ENCODE results near the gene ARID1B. TPM values are rescaled to one million over a fixed set of nuclear protein-coding genes. Genes with fewer than 3 reads are reported as not detected.

ARID1B gene
- total RNA-seq, 1 experiment from 2014 or later, result 42.8 TPM

GRCh38 chr6:156842598-156843250, 65.5 kb downstream of the ARID1B start:
- H3K4me2 ChIP-seq, result no peak overlapping the region
- TF ChIP-seq, protein P1, sequence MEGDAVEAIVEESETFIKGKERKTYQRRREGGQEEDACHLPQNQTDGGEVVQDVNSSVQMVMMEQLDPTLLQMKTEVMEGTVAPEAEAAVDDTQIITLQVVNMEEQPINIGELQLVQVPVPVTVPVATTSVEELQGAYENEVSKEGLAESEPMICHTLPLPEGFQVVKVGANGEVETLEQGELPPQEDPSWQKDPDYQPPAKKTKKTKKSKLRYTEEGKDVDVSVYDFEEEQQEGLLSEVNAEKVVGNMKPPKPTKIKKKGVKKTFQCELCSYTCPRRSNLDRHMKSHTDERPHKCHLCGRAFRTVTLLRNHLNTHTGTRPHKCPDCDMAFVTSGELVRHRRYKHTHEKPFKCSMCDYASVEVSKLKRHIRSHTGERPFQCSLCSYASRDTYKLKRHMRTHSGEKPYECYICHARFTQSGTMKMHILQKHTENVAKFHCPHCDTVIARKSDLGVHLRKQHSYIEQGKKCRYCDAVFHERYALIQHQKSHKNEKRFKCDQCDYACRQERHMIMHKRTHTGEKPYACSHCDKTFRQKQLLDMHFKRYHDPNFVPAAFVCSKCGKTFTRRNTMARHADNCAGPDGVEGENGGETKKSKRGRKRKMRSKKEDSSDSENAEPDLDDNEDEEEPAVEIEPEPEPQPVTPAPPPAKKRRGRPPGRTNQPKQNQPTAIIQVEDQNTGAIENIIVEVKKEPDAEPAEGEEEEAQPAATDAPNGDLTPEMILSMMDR (conservative IDR thresholded peaks at IDR 0.05), result no peak
- no peak for TF ChIP-seq EZH2 (IDR thresholded peaks at IDR 0.05; ENCODE audit: low read depth)
- 0 out of 2 replicates have a peak, but pooled peaks cover 5% of the 10 kb centered on the region for H4K20me1 ChIP-seq (ENCODE audit: insufficient read depth)
- H3K36me3 ChIP-seq (ENCODE audit: low read depth), result no peaks in the 10 kb centered on the region
- no peak overlapping the region for H2AFZ ChIP-seq
- no peak overlapping the region for H3K27ac ChIP-seq
- no peak overlapping the region for H3K4me3 ChIP-seq
- H3K9me3 ChIP-seq (ENCODE audit: insufficient read depth, low read depth), result no peaks in the 10 kb centered on the region
- intact Hi-C loops (cut with micrococcal nuclease; ENCODE audit: unreplicated experiment), result no loop called here
- no peaks in the 10 kb centered on the region for H3K27me3 ChIP-seq (ENCODE audit: insufficient read depth, low read depth)
- peaks cover 28% of the 10 kb centered on the region; the same call in 1 of the 2 replicates for H3K79me2 ChIP-seq (ENCODE audit: low read depth)
- no peaks in the 10 kb centered on the region for H3K4me1 ChIP-seq (replicated peaks; ENCODE audit: insufficient read depth)
- no peak for DNase-seq
- no peaks in the 10 kb centered on the region for H3F3A ChIP-seq (ENCODE audit: insufficient read depth, low read depth)
- ChIA-PET POLR2A (ENCODE audit: unreplicated experiment) (no interaction called here), CTCF (no interaction called here)
- no peaks in the 10 kb centered on the region for H3K9me2 ChIP-seq (ENCODE audit: insufficient read depth)
- BruUV-seq (replicated peaks), result no TSS peak

DNA sequence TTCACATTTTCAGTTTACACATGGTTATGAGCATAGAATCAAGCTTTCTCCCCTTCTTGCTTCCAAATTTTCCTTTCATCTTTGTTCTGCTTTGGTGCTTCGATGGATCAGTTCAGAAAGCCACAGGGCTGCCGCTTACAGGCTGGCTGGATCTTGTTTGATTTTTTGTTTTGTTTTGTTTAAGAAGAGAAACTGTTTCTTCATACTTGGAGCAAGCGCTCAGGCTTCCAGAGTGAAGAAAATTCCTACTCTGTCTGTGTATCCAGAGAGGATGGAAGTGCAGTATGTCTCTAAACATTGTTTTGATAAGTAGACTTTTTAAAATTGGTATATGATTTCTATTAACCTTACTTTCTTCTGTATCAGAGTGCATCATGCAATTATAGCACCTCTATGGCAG, 66.9 kb downstream of the ARID1B start:
- 0 out of 2 replicates have a peak, but pooled peaks cover 4% of the 10 kb centered on the region for H4K20me1 ChIP-seq (ENCODE audit: insufficient read depth)
- CTCF ChIA-PET, result no interaction called here
- H3K4me3 ChIP-seq, result no peak overlapping the region

DNA sequence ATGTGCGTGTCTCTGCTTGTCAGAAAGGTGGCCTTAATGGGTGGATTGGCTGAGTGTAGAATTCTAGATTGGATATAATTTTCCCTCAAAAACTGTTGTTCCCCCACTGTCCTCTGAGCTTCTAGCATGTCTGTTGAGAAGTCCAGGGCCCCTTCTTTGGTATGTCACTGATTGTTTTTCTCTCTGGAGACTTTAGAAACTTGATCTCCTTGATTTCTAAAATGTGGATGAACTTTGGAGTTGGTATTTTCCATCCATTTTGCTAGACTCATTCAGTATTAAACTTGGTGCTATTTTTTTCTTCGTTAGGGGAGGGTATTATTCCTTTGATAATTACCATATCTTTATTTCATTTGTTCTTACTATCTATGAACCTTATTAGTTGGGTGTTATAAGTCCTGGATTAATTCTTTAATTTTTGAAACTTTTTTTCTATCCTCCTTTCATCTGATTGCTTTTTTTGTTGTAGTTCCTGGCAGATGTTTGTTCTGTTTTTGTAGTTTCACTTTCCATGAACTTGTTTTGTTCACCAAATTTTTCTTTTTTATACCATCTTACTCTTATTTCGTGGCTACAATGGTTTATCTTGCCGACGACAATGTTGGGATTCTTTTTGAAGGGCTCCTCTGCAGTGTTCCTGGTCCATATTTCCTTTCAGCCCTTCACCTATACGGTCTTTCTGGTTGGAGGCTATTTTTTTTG, 68.4 kb downstream of the ARID1B start:
- no peak for DNase-seq
- no peaks in the 10 kb centered on the region for H3K4me1 ChIP-seq (replicated peaks; ENCODE audit: insufficient read depth)
- H3K27ac ChIP-seq, result no peak overlapping the region
- no peaks in the 10 kb centered on the region for H3K9me2 ChIP-seq (ENCODE audit: insufficient read depth)
- peaks cover 30% of the 10 kb centered on the region; the same call in 1 of the 2 replicates for H3K79me2 ChIP-seq (ENCODE audit: low read depth)
- POLR2A ChIA-PET (ENCODE audit: unreplicated experiment), result no interaction called here
- H3F3A ChIP-seq (ENCODE audit: insufficient read depth, low read depth), result no peaks in the 10 kb centered on the region
- BruUV-seq (replicated peaks), result no TSS peak
- intact Hi-C loops (cut with micrococcal nuclease; ENCODE audit: unreplicated experiment), result no loop called here
- H3K27me3 ChIP-seq (ENCODE audit: insufficient read depth, low read depth), result no peaks in the 10 kb centered on the region
- H3K9me3 ChIP-seq (ENCODE audit: insufficient read depth, low read depth), result no peaks in the 10 kb centered on the region
- TF ChIP-seq, protein P1 (conservative IDR thresholded peaks at IDR 0.05), result no peak
- no peak for TF ChIP-seq EZH2 (IDR thresholded peaks at IDR 0.05; ENCODE audit: low read depth)
- CTCF ChIA-PET, result no interaction called here
- H3K4me3 ChIP-seq, result no peak overlapping the region
- H4K20me1 ChIP-seq (ENCODE audit: insufficient read depth), result peaks cover 4% of the 10 kb centered on the region; the same call in 1 of the 2 replicates
- no peaks in the 10 kb centered on the region for H3K36me3 ChIP-seq (ENCODE audit: low read depth)
- no peak overlapping the region for H2AFZ ChIP-seq
- H3K4me2 ChIP-seq, result no peak overlapping the region

More for the DNA sequence above, 66.9 kb downstream of the ARID1B start:
- H3K9me2 ChIP-seq (ENCODE audit: insufficient read depth), result no peaks in the 10 kb centered on the region
- POLR2A ChIA-PET (ENCODE audit: unreplicated experiment), result no interaction called here
- intact Hi-C loops (cut with micrococcal nuclease; ENCODE audit: unreplicated experiment), result no loop called here
- BruUV-seq (replicated peaks), result no TSS peak
- no peaks in the 10 kb centered on the region for H3K36me3 ChIP-seq (ENCODE audit: low read depth)
- H2AFZ ChIP-seq, result no peak overlapping the region
- no peaks in the 10 kb centered on the region for H3K4me1 ChIP-seq (replicated peaks; ENCODE audit: insufficient read depth)
- no peak overlapping the region for H3K4me2 ChIP-seq
- peaks cover 33% of the 10 kb centered on the region; the same call in 1 of the 2 replicates for H3K79me2 ChIP-seq (ENCODE audit: low read depth)
- H3K27ac ChIP-seq, result no peak overlapping the region
- H3K27me3 ChIP-seq (ENCODE audit: insufficient read depth, low read depth), result no peaks in the 10 kb centered on the region
- DNase-seq, result no peak
- no peaks in the 10 kb centered on the region for H3K9me3 ChIP-seq (ENCODE audit: insufficient read depth, low read depth)
- TF ChIP-seq EZH2 (IDR thresholded peaks at IDR 0.05; ENCODE audit: low read depth), result no peak
- TF ChIP-seq, protein P1 (conservative IDR thresholded peaks at IDR 0.05), result no peak
- no peaks in the 10 kb centered on the region for H3F3A ChIP-seq (ENCODE audit: insufficient read depth, low read depth)

Data from PC-9 (cell line).